Right ventricle myocardium superior (tissue), 1 donor: Measurements from ENCODE around the gene GORASP1. TPM values are rescaled to one million over a fixed set of nuclear protein-coding genes. Genes with fewer than 3 reads are reported as not detected.

Source experiments
- ATAC-seq: fragments of 200-7000 bp; cut with Tn5 transposase; one replicate; pipeline ENCODE4 v1.9.1; 2020; ENCODE audit warnings: mild to moderate bottlenecking; ENCODE audit not compliant: poor library complexity
- DNase-seq: peaks from one replicate; pipeline ENCODE4 v3.0.0-alpha.2; 2020
- intact Hi-C: fragments of 100-400 bp; cut with DNase I; formaldehyde crosslinking; loops from one replicate; pipeline ENCODE4 v1.11.2; 2022
- total RNA-seq: library from RNA; stranded (reverse); fragmentation: NEBNext Ultra II Directional; extraction: Animal tissue kit (Norgen Biotek cat#: 25700); gene quantifications from one replicate; pipeline ENCODE4 v1.2.1, GENCODE V29; 2021
- donor health status: DM: no; HTN: yes; CAD: no; lungs with severe emphysema.

GORASP1 gene
- total RNA-seq, 1 donor from 2014 or later: 48.4 TPM

DNA sequence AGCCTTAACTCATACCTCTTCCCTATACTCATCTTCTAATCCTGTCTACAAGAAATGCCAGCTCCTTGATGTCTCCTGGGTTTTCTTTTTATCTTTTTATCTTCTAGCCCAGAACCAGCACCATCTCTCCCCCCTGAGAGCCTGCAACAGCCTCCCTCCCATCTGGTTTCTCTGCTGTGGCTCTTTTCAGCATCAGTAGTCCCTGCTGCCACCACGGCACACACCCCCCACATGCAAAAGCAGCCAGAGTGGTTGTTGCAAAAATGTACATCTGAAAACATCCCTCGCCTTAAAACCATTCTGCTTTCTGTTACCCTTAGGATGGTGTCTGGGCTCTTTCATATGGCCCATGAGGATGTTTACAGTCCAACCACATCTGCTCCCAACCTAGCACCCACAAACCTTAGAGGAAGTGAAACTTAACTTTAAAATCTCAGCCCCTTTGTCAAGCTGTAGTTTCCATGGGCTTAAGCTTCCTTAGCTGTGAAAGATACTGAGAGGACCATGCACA lies 828 bp upstream of the GORASP1 start:
- intact Hi-C loops: no loop called here
- ATAC-seq (no peak), DNase-seq (no peak)

DNA sequence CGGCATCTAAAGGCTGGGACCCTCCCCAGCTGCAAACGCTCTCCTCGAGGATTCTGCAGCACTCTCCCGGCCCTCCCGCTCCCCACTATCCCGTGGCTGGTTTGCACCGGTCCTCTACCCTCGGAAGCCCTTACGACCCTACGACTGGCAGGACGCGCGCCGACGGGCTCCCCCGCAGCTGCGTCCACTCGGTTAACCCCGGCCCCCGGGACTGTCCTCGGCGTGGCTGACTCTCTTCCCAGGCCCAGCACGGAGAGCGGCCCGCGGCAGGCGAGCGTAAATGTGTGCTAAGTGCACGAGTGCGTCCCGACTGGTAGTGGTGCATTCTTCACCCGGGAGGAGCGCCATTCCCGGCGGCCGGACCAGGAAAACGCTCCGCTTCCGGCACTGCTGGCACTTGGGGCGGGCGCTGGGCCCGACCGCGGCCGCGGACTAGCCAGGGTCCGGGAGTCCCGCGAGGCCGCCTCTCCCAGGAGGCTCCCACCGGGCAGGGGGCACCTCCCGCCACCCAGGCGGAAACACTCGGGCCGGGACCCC lies 508 bp downstream of the GORASP1 start:
- intact Hi-C loops: no loop called here
- ATAC-seq (peak; percentile 75), DNase-seq (peak; percentile 75)

DNA sequence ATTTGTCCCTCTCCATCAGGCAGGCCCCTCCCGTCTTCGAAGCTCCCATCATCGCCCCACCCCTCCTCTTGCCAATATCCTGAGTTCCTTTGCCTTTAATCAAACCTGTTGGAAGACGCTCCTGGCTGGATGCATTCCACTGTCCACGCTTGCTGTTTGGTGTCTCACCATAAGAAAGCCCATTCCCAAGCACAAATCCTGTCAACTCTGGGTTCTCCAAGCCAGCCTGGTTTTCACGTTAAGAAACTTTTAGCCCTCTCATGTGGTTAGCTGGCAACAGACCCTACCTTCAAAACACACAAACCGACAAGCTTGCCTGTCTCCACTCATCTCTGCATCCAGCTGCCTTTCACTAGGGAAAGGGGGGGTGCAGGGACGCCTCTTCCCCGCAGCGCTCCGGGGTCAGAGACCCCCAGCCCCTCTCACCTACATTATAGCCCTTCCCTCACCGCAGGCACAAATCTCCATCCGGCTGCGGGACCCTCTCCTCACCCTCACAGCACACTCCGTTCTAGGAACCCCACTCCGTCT lies 1.1 kb downstream of the GORASP1 start:
- no peak for DNase-seq
- no peak for ATAC-seq
- intact Hi-C loops: no loop called here

DNA sequence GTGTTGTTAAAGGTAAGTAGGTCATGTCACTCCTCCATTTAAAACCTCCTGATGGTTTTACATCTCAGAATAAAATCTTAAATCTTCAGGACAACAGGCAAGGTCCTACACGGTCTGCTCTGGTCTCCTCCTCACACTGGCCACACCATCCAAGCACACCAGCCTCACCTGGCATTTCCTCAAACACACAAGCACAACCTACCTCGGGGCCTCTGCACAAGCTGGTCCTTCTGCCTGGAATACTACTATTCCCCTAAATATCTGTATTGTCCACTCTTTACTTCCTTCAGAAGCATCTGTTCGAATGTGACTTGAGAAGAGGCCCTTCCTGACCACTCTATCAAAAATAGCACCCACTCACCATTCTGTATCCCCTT lies 1.8 kb downstream of the GORASP1 start:
- ATAC-seq: no peak
- intact Hi-C loops: no loop called here
- DNase-seq: no peak

DNA sequence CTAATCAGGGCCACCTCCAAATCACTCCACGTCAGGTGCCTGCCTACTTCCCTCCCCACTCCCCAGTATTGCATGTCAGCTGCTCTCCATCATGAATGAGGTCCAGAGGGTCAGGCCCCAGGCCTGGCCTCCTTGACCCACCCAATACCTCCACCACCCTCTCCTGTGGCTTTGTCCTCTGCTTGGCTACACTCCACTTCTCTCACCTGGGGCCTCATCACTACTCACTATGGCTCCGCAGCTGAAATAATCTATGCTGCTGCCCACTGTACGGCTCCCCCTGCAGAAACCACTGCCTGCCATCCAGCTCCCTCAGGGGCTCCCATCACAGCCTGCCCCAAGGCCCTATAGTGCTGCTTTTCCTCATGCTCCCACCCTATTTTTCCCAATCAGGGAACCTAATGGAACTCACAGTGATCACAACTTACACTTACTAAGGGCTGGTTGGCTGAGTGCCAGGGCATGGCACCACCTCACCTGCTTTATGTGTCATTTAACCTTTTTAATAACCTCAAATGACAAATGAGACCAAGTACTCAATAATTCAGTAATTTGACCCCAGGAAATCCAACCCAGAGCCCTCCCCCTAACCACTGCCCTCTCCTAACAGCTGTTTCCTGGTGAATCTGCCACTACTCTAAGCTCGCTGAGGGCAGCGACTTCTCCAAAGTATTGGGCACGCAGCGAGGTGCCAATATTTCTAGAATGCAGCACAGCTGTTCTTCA lies 2.3 kb downstream of the GORASP1 start:
- intact Hi-C loops: no loop called here
- ATAC-seq (no peak), DNase-seq (no peak)

DNA sequence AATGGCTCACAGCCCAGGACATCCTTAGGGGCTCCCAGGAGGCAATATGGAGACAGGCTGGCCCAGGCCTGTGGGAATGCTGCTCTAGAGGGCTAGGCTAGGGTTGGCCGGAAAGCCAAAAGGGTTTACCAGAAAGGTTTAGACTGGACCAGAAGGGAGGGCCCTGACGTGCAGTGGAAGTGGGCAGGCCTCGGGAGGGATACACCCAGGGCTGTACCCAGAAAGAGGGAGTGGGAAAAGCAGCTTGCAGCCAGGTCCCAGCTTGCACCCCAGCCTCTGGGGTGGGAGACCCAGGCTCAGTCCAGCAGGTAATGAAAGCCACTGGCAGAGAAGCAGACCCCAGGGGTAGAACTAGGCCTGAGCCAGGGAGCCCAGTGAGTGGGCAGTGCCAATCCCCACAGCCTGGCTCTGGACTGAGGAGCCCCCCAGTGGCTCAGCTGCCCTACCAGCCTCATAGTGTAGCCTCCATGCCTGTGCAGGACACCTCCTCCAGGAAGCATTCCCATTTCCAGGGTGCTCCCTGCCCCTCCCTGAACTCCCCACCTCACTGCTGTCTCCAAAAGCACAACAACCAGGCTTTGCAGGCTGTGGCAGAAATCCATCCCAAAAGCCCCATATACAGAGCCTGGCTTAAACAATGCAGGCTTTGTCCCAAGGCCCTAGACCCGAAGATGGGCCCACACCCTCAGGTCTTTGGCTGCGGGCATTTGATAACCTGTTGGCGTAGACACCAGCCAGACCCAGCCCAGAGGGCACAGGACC lies 3.5 kb downstream of the GORASP1 start:
- DNase-seq (no peak), ATAC-seq (no peak)
- intact Hi-C loops: no loop called here

DNA sequence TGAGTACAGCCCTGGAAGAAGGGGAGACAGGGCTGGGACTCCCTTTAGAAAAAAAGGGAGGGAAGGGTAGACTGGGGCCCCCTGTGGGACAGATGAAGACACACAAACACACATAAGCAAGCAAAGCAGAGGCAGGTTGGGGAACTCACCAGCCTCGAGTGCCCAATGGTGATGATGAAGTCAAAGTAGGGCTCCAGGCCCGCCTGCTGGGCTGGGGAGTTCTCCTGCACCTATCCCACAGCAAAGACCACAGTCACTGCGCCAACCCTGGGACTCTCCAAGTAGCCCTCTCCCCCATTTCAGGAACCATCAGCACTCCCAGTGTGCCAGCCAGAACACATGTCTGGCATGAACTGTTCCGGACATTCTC lies 4.1 kb downstream of the GORASP1 start:
- intact Hi-C loops: no loop called here
- ATAC-seq (no peak), DNase-seq (no peak)

DNA sequence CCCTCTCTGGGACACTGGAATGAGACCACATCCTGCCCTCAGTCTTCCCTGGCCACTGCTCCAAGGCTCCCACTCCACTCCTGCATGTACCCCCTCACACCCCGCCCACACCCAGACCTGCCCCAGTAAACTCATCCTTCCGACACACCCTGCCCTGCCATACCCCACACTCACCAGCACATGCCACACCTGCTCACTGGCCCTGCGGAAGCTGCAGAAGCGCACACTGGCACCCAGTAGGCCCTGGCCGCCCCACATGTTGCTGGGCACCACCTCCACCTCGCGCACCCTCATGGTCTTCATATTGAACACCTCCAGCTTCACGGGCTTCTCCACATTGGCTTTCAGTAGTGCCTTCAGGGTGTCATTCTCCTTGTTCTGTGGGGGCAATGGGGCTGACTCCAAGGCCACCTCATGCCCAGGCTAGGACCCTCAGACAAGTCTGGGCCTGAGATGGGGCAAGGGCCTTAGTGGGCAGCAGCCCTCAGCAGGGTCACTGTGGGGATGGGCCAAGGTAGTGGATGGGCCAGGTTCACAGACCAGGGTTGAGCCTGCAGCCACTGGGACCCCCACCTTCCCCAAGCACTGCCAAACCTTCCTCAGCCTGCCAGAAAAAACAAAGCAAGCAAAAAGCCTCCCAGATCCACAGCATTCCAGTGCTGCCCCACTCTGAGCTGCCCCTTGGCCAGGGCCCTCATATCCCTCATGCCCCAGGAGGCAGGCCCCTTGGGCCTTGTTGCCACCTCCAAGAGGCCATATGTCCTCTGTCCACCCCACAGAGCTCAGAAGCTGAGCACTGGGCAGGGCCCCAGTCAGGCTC lies 4.7 kb downstream of the GORASP1 start:
- intact Hi-C loops: no loop called here
- ATAC-seq (no peak), DNase-seq (no peak)

DNA sequence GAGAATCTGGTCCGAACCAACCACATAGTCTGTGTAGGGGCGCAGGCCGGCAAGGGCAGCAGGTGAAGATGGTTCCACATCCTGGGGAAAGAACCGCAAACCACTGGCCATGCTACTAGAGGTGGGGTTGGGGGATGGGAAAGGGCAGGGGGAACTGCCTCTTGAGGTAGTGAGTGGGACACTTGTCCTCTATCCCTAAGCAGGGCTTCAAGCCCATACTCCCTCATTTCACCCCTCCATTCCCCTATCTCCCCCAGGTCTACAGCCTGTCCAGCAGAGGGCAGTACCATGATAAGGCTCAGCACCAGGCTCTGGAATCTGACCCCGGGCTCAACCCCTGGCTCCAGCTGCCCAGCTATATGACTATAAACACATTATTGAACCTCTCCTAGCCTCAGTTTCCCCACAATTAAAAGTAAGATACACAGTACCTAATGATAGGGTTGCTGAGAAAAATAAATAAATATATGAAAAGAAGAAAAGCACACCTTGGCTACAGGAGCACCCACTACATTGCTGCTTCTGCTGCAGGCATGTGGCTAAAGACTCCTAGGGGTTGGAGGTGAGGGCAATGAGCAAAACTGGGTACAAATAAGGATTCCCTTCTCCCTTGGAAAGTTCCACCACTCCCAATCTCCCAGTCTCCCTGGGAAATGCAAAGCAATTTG lies 6.3 kb downstream of the GORASP1 start:
- intact Hi-C loops: no loop called here
- peak; percentile 53 for ATAC-seq
- no peak for DNase-seq

DNA sequence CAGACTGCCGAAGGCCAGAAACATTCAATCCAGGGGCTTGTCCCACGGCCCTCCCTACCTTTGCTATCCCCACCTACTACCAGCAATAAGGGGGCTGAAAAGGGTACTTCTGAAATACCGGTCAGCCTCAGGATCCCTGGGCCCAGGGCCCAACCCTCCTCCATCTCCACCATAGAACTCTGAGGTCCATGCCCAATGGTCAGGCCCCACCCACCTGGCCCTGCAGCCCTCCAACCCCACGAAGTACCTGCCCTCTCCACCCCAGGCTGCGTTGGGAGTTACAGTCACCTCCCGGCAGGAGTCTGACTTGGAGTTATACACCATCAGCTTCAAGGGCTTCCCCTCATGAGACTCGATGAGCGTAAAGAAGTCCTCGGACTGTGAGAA lies 6.9 kb downstream of the GORASP1 start:
- no peak for ATAC-seq
- no peak for DNase-seq
- intact Hi-C loops: no loop called here

DNA sequence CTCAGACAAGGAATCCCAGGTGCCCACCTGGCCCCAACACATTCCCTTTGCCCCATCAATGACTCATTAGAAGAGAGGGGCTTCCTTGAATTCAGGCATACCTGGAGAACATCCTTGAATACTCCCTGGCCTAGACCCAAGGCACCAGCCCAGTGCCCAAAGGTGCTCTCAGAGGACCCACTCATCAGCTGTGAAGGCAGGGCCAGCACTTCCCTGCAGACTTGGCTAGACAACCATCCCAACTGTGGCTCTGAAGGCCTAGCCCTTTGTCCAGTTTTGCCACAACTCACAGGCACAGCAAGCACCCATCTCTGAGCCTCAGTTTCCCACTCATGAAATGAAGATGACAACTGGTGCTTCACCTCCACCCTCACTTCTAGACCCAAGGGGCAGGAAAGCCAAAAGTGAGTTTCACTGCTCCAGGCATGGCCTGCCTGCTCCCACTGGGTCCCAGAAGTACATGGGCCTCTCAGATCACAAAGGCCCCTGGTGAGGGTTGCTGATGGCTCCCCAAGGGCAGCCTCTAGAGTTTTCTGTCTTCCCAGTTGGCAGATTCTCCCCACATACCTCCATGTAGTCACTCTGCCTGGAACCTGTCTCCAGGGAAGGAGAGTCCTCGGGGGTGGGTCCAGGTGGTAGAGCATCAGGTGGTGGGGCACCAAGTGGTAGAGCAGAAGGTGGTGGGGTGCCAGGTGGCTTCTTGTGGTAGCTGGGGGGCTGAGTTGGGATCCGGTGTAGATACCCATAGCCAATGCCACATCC lies 7.5 kb downstream of the GORASP1 start:
- intact Hi-C loops: no loop called here
- DNase-seq (no peak), ATAC-seq (no peak)

DNA sequence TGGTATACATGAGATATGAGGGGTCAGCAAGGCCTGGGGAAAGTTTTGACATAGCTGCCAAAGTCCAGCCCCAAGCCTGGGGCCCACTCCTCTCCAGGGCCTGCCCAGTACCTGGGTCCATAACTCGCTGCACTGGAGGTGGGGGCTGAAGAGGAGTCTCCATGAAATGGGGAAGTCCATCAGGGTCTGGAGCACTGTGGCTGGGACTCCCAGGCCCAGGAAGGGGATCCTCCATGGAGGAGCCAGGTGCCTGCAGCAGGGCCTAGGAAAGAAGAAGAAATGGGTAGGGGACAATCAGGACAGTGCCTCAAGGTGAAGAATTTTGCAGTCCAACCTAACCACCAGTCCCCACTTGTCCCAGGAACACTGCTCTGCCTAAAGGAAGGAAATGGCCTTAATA lies 8.2 kb downstream of the GORASP1 start:
- no peak for DNase-seq
- ATAC-seq: no peak
- intact Hi-C loops: no loop called here

DNA sequence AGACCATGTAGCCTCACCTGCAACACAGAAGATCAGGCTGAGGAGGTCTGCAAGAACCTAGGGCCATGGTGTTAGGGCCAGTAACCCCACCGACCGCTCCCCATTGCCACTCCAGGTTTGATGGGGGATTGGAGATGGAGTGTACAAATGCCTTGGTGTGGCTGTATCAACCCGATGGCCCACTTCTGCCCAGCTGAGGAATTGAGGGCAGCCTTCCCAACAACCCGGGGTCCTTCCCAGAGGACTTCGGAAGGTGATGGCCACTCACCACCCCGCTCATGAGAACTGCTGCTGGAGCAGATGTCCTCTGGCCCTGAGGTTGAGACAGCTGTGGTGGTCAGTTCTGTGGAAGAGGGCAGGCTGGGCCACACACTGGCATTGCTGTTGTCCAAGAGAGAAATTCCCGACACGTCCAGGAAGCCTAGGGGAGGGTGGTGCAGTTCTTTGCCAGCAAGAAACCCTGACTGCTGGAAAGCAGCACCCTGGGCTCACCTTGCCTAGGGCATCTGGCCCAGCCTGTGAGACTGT lies 8.9 kb downstream of the GORASP1 start:
- intact Hi-C loops: no loop called here
- DNase-seq (no peak), ATAC-seq (no peak)

DNA sequence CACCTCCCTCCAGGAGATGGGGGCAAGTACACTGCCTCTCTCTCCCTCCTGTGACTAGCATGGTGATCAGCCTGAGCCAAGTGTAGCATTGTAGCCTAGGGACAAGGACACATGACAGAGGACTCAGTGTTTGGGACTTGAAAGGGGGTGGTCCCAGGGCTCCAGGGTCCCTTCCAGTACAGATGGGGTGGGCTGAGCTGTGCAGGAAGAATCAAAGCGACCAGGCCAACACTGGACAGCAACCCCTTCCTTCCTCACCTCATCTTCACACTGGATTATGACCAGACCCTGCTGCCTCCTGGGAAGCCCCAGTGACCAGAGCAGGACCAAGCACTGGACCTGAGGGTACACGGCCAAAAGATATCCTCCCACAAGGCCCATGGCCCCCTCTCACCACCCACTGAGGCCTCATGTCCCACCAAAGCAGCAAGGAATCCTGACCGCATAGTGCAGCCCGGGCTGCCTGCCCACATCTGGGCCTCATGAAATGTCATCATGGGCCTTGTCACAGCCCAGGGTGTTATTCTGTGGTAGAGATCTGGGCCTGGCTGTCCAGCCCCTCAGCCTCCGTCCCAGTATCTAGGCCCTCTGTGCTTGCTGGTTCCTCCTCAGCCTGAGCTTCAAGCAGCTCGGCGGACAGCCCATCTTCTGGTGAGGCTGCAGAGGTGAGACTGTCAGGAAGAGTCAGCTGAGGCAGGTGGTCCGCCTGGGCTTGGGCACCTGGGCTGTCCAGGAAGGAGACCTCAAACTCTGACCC lies 9.5 kb downstream of the GORASP1 start:
- DNase-seq: no peak
- no peak for ATAC-seq
- intact Hi-C loops: no loop called here

DNA sequence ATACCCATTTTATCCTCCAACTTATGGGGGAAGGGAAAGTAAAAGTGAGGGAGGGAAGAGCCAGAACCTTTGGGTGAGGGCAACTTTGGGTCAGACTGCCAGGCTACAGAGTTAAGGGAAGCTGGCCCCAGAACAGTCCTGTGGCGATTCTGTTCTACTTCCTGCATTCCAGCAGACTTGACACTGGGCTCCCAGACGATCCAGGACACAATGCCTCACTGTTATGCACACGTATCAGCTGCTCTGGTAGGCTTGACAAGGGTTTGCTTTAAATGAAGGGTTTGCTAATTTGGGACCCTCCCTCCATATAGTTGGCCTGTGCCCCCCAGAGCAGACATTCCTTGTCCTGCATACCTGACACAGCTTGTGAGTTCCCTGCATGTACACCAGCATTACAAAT lies 10.7 kb downstream of the GORASP1 start:
- DNase-seq (no peak), ATAC-seq (peak; percentile 65)
- intact Hi-C loops: no loop called here

DNA sequence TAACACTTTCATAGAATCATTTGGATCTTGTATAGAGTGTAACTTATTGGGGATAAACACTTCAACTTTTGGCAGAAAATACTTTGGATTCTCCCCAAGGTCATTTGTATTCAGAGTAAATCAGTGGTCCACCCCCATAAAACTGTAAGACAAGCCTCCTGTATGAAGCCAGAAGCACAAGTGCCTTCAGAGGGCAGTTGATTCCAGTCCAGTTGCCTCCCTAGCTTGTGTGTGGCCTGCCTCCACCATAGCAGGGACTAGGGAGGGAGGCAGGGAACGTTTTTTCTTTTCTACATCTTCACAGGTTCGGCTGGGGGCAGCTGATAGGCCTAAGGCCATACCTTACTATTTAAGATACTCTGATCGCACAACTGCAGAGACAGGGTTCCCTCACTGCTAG lies 11.6 kb downstream of the GORASP1 start:
- DNase-seq (no peak), ATAC-seq (no peak)
- intact Hi-C loops: no loop called here
